IMR-90 (cell line): Measurements from ENCODE around the gene TEX48. TPM values are rescaled to one million over a fixed set of nuclear protein-coding genes. Genes with fewer than 3 reads are reported as not detected.

Source experiments
- ATAC-seq: fragments of 200-7000 bp; cut with Tn5 transposase; 2 replicates; pipeline ENCODE4 v1.9.1; 2020; ENCODE audit warnings: low read depth, mild to moderate bottlenecking, moderate library complexity
- BruUV-seq: library from RNA; stranded (reverse); fragments of 400-500 nt; replicated peaks from 2 replicates; lab custom pipeline; 2021; lab: Mats Ljungman, UMichigan
- CTCF ChIA-PET: fragments of 300-600 bp; formaldehyde crosslinking; extraction: SDS; loops from one replicate; lab custom pipeline; 2021; ENCODE audit warnings: antibody characterized with exemption; lab: Yijun Ruan, JAX
- POLR2A ChIA-PET: fragments of 300-600 bp; sonication (Branson Sonifier 250); formaldehyde crosslinking; loops from one replicate; lab custom pipeline; 2022; ENCODE audit warnings: antibody characterized with exemption; ENCODE audit not compliant: unreplicated experiment; lab: Charles Lee
- DNase-seq: peaks from one replicate; pipeline ENCODE4 v3.0.0; 2013
- H2AFZ ChIP-seq: replicated peaks from 2 replicates; pipeline ENCODE3; 2013; ENCODE audit warnings: low read length, mild to moderate bottlenecking; ENCODE audit not compliant: poor library complexity
- H2AK5ac ChIP-seq: 2 replicates; pipeline ENCODE4 v1.6.1; 2013; ENCODE audit warnings: low read depth, low read length, inconsistent platforms
- H2AK9ac ChIP-seq: replicated peaks from 2 replicates; pipeline ENCODE3; 2013; ENCODE audit warnings: mild to moderate bottlenecking, low read depth, low read length, moderate library complexity; ENCODE audit not compliant: poor library complexity
- H2BK120ac ChIP-seq: 2 replicates; pipeline ENCODE4 v1.6.1; 2013; ENCODE audit warnings: low read depth, low read length, inconsistent platforms
- H2BK15ac ChIP-seq: 3 replicates; pipeline ENCODE4 v1.6.1; 2013; ENCODE audit warnings: low read depth, low read length, inconsistent platforms
- H2BK20ac ChIP-seq: 2 replicates; pipeline ENCODE4 v1.6.1; 2013; ENCODE audit warnings: low read depth, mild to moderate bottlenecking, inconsistent platforms, low read length, moderate library complexity
- H2BK5ac ChIP-seq: 2 replicates; pipeline ENCODE4 v1.6.1; 2013; ENCODE audit warnings: mild to moderate bottlenecking, low read depth, low read length, inconsistent platforms; ENCODE audit not compliant: poor library complexity, severe bottlenecking
- H3K14ac ChIP-seq: replicated peaks from 2 replicates; pipeline ENCODE4 v1.6.1; 2013; ENCODE audit warnings: low read depth, low read length, inconsistent platforms
- H3K18ac ChIP-seq: 2 replicates; pipeline ENCODE4 v1.6.1; 2013; ENCODE audit warnings: low read depth, low read length, control low read depth
- H3K23ac ChIP-seq: 2 replicates; pipeline ENCODE4 v1.6.1; 2013; ENCODE audit warnings: low read depth, low read length, inconsistent platforms
- H3K27ac ChIP-seq: 2 replicates; pipeline ENCODE4 v1.5.1; 2013; ENCODE audit warnings: mild to moderate bottlenecking, control low read depth, low read length; ENCODE audit not compliant: insufficient read depth
- H3K27me3 ChIP-seq: 2 replicates; pipeline ENCODE4 v1.6.1; 2013; ENCODE audit warnings: low read length; ENCODE audit not compliant: control insufficient read depth, insufficient read depth
- H3K36me3 ChIP-seq: 2 replicates; pipeline ENCODE4 v1.6.1; 2013; ENCODE audit warnings: low read length, mixed read lengths; ENCODE audit not compliant: control insufficient read depth, insufficient read depth
- H3K4ac ChIP-seq: 2 replicates; pipeline ENCODE4 v1.6.1; 2013; ENCODE audit warnings: low read depth, low read length, inconsistent platforms
- H3K4me1 ChIP-seq: 2 replicates; pipeline ENCODE4 v1.6.1; 2013; ENCODE audit warnings: low read length, mixed read lengths; ENCODE audit not compliant: control insufficient read depth, insufficient read depth
- H3K4me2 ChIP-seq: 2 replicates; pipeline ENCODE4 v1.6.1; 2013; ENCODE audit warnings: low read depth, mild to moderate bottlenecking, control low read depth, low read length, moderate library complexity
- H3K4me3 ChIP-seq: 2 replicates; pipeline ENCODE4 v1.5.1; 2013; ENCODE audit warnings: low read depth, mild to moderate bottlenecking, control low read depth, low read length, moderate library complexity; ENCODE audit not compliant: insufficient read depth
- H3K56ac ChIP-seq: 2 replicates; pipeline ENCODE4 v1.6.1; 2013; ENCODE audit warnings: low read length, inconsistent platforms; ENCODE audit not compliant: insufficient read depth; ENCODE audit errors: extremely low read depth
- H3K79me1 ChIP-seq, 2 experiments: 2 replicates each; pipeline ENCODE4 v1.6.1; 2013; ENCODE audit warnings: low read length in 2 of 2, inconsistent platforms in 1 of 2, low read depth in 1 of 2
- H3K9ac ChIP-seq: 2 replicates; pipeline ENCODE4 v1.6.1; 2013; ENCODE audit warnings: low read depth, low read length, control low read depth
- H3K9me1 ChIP-seq: 2 replicates; pipeline ENCODE4 v1.6.1; 2013; ENCODE audit warnings: low read length, inconsistent platforms; ENCODE audit not compliant: insufficient read depth
- H3K9me3 ChIP-seq: 2 replicates; pipeline ENCODE4 v1.6.1; 2013; ENCODE audit warnings: low read length; ENCODE audit not compliant: control insufficient read depth, insufficient read depth
- H4K20me1 ChIP-seq: 2 replicates; pipeline ENCODE4 v1.6.1; 2013; ENCODE audit warnings: low read length, inconsistent platforms; ENCODE audit not compliant: insufficient read depth
- H4K5ac ChIP-seq: 2 replicates; pipeline ENCODE4 v1.6.1; 2013; ENCODE audit warnings: mild to moderate bottlenecking, low read depth, low read length, control low read depth
- H4K8ac ChIP-seq, 2 experiments: 2 replicates each; pipeline ENCODE4 v1.6.1; 2013; ENCODE audit warnings: low read depth in 2 of 2, low read length in 2 of 2, control low read depth in 1 of 2, inconsistent platforms in 1 of 2
- H4K91ac ChIP-seq: 2 replicates; pipeline ENCODE4 v1.6.1; 2013; ENCODE audit warnings: low read depth, low read length, inconsistent platforms; ENCODE audit not compliant: insufficient read depth
- RFX5 ChIP-seq: IDR thresholded peaks from 2 replicates; pipeline ENCODE4 v1.8.0; 2012; ENCODE audit warnings: low read depth, mild to moderate bottlenecking, low read length, moderate library complexity
- WGBS, 2 experiments: methylation state at CpG; one replicate each; pipeline versions ENCODE4 v1.1.5 to v1.1.7; 2013; ENCODE audit warnings: missing lambda C conversion rate in 2 of 2; ENCODE audit not compliant: insufficient read length in 1 of 2; ENCODE audit errors: extremely low coverage in 2 of 2; 5-methylcytosine and 5-hydroxymethylcytosine counted together
- dilution Hi-C: fragments of 300-500 bp; cut with HindIII; formaldehyde crosslinking; loops from one replicate; pipeline ENCODE4 v1.14.3; 2018; ENCODE audit warnings: low sequenced_read_pairs; ENCODE audit not compliant: unreplicated experiment
- in situ Hi-C: fragments of 300-500 bp; cut with MboI; formaldehyde crosslinking; loops from 3 replicates; pipeline ENCODE4 v1.14.3; 2019; ENCODE audit warnings: low sequenced_read_pairs, inconsistent platforms, mixed read lengths
- intact Hi-C: fragments of 100-400 bp; cut with micrococcal nuclease; formaldehyde crosslinking; loops from 2 replicates; pipeline ENCODE4 v1.10.0; 2022
- polyA plus RNA-seq, 3 experiments: library from polyadenylated mRNA; depleted of rRNA; stranded (reverse); fragments of >200 nt; gene quantifications; 2 replicates each; pipeline ENCODE4 v1.2.3, GENCODE V29; 2012; ENCODE audit warnings: low replicate concordance in 1 of 3
- total RNA-seq: library from RNA; depleted of rRNA; stranded (reverse); fragments of >200 nt; gene quantifications from 2 replicates; pipeline ENCODE4 v1.2.3, GENCODE V29; 2012

The TEX48 gene
- total and polyA plus RNA-seq, 2 of the 4 experiments (the other 2 are of a cell fraction) = not detected

DNA sequence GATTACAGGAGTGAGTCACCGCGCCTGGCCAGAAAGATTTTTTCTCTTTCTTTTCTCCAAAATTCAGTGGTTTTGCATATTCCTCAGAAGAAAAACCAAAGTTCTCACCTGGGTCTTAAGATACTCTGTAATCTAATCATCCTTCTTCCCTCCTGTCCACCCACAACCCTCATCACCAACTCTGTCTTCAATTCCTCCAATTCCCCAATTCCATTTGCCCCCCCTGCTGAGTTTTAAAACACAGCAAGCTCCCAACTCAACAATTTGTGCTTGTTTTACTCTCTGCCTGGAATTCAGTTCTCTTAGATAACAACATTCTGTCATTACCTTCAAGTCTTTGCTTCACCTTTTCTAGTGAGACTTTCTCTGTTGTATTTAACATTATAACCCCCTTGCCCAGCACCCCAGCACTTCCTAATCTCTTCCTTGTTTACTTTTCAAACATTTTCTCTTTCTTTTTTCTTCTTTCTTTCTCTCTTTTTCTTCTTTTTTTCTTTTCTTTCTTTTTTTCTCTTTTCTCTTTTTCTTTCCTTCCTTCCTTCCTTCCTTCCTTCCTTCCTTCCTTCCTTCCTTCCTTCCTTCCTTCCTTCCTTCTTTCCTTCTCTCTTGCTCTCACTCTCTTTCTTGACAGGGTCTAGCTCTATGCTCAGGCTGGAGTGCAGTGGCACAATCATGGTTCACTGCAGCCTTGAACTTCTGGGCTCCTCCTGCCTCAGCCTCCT, 7.8 kb downstream of the TEX48 start:
- Histone ChIP-seq H3K79me1 (no peaks in the 10 kb centered on the region), H4K20me1 (no peaks in the 10 kb centered on the region), H4K5ac (no peak overlapping the region), H3K18ac (peak overlapping the region; percentile 38; the same call in 1 of the 2 replicates), H3K27ac (no peak overlapping the region), H2BK20ac (no peak overlapping the region; the same call in 1 of the 2 replicates), H3K4me2 (no peak overlapping the region), H2AK5ac (no peak overlapping the region), H3K9me3 (no peaks in the 10 kb centered on the region), H4K8ac (no peak overlapping the region), H2BK5ac (no peak overlapping the region), H3K4me3 (no peak overlapping the region), H3K4me1 (peaks cover 12% of the 10 kb centered on the region), H3K23ac (no peak overlapping the region), H2AFZ (no peak overlapping the region), H3K27me3 (peaks cover 2% of the 10 kb centered on the region; the same call in 1 of the 2 replicates), H2BK120ac (no peak overlapping the region), H3K9me1 (peaks cover 7% of the 10 kb centered on the region), H4K91ac (no peak overlapping the region), H3K36me3 (no peaks in the 10 kb centered on the region), H2AK9ac (no peak overlapping the region), H3K14ac (no peak overlapping the region), H3K9ac (no peak overlapping the region), H2BK15ac (no peak overlapping the region), H3K56ac (no peak overlapping the region), H3K4ac (0 out of 2 replicates have a peak overlapping the region, but pooled peaks have one; percentile 2)
- CTCF ChIA-PET = interaction anchor here (0.6 kb wide), 1 partner anchor 1460 kb away, joined by 9 read pairs; no protein-coding TSS in a partner anchor
- ATAC-seq = no peak
- in situ Hi-C loops = no loop called here
- BruUV-seq = no TSS peak
- no CpG with 5 or more reads among the region's 2 CpGs for WGBS, 2 experiments
- POLR2A ChIA-PET = no interaction called here
- no peak for DNase-seq
- intact Hi-C loops = no loop called here
- dilution Hi-C loops = no loop called here
- no peak for TF ChIP-seq RFX5
